K562 (cell line): Measurements from ENCODE around the gene WASF2. TPM values are rescaled to one million over a fixed set of nuclear protein-coding genes. Genes with fewer than 3 reads are reported as not detected.

Source experiments
- ASH1L ChIP-seq: fragments of 450-650 bp; IDR thresholded peaks from 2 replicates; pipeline ENCODE4 v1.6.1; 2018; ENCODE audit warnings: borderline replicate concordance, mild to moderate bottlenecking, low read depth; ENCODE audit not compliant: partially characterized antibody
- BDP1 ChIP-seq: IDR thresholded peaks from 3 replicates; pipeline ENCODE4 v1.6.1; 2011; ENCODE audit not compliant: insufficient read length, insufficient read depth
- BMI1 ChIP-seq: fragments of 150-350 bp; IDR thresholded peaks from 2 replicates; pipeline ENCODE4 v1.6.1; 2014; ENCODE audit warnings: low read length
- CHD2 ChIP-seq: IDR thresholded peaks from 2 replicates; pipeline ENCODE4 v1.6.1; 2011; ENCODE audit warnings: low read depth, low read length
- E2F4 ChIP-seq: sonication (generic); formaldehyde crosslinking; IDR thresholded peaks from 2 replicates; pipeline ENCODE4 v1.8.0; 2022; ENCODE audit warnings: mild to moderate bottlenecking, low read depth, missing genetic modification reagents
- GABPB1 ChIP-seq: sonication (generic); formaldehyde crosslinking; IDR thresholded peaks from 2 replicates; pipeline ENCODE4 v1.8.0; 2022; ENCODE audit warnings: mild to moderate bottlenecking, missing genetic modification reagents
- NFE2L1 ChIP-seq: fragments of 450-650 bp; IDR thresholded peaks from 2 replicates; pipeline ENCODE4 v1.6.1; 2016; ENCODE audit warnings: missing genetic modification characterization, low read depth, mild to moderate bottlenecking, missing compliant biosample characterization, moderate library complexity, borderline replicate concordance
- RFX1 ChIP-seq: fragments of 450-650 bp; IDR thresholded peaks from 2 replicates; pipeline ENCODE4 v1.6.1; 2016; ENCODE audit warnings: mild to moderate bottlenecking, moderate library complexity
- SIX5 ChIP-seq, 2 experiments: IDR thresholded peaks; 2 replicates each; pipeline ENCODE4 v1.6.1; 2011; ENCODE audit warnings: low read length in 2 of 2, borderline replicate concordance in 1 of 2, low read depth in 1 of 2, mild to moderate bottlenecking in 1 of 2, moderate library complexity in 1 of 2; ENCODE audit not compliant: insufficient read depth in 1 of 2
- SLC30A9 ChIP-seq: fragments of 250-450 bp; sonication (Bioruptor Pico); IDR thresholded peaks from 2 replicates; pipeline ENCODE4 v1.8.0; 2022; ENCODE audit warnings: mild to moderate bottlenecking, moderate library complexity
- VEZF1 ChIP-seq: fragments of 200-800 bp; sonication (Bioruptor generic); IDR thresholded peaks from 2 replicates; pipeline ENCODE4 v1.6.1; 2017; ENCODE audit warnings: missing genetic modification characterization, missing compliant biosample characterization
- WHSC1 ChIP-seq: IDR thresholded peaks from one replicate; pipeline ENCODE4 v1.6.1; 2012; ENCODE audit warnings: low read length, control low read depth, inconsistent platforms
- ZNF436 ChIP-seq: fragments of 250-450, 450-650 bp; sonication (Bioruptor Pico); formaldehyde crosslinking; IDR thresholded peaks from 2 replicates; pipeline ENCODE4 v1.7.0; 2020; ENCODE audit warnings: mild to moderate bottlenecking
- ZNF445 ChIP-seq: fragments of 250-450 bp; sonication (Bioruptor Pico); IDR thresholded peaks from 2 replicates; pipeline ENCODE4 v1.4.0; 2020; ENCODE audit warnings: low read depth, mild to moderate bottlenecking, moderate library complexity
- polyA plus RNA-seq, 8 experiments: library from polyadenylated mRNA; depleted of rRNA in 4 of 8; stranded (reverse) in 5 of 8; unstranded in 3 of 8; fragments of >200 nt; fragmentation: Nextera tagmentation in 2 of 8; fragmentation: Illumina TruSeq in 1 of 8; extraction: Ambion mirVana in 2 of 8; extraction: Trizol in 1 of 8; gene quantifications; 2 replicates each; pipeline versions ENCODE4 v1.2.1 to v1.2.3, GENCODE V29; 2011 to 2014; ENCODE audit warnings: inconsistent platforms in 1 of 8, missing spikeins in 1 of 8
- total RNA-seq, 7 experiments: library from RNA; depleted of rRNA in 6 of 7; stranded (reverse); fragments of >200 nt in 6 of 7; fragmentation: Illumina TruSeq in 2 of 7; extraction: Trizol in 2 of 7; gene quantifications; 2 replicates each; pipeline versions ENCODE4 v1.2.1 to v1.2.3, GENCODE V29; 2011 to 2021; ENCODE audit warnings: low replicate concordance in 1 of 7
- TF ChIP-seq, protein P1 (sequence below), 2 experiments: fragments of 450-650 bp; IDR thresholded peaks; 2 replicates each; pipeline ENCODE4 v1.6.1; 2016
- TF ChIP-seq, protein P2 (sequence below), 3 experiments: fragments of 200-800 bp in 1 of 3; fragments of 250-450 bp in 1 of 3; fragments of 450-650 bp in 1 of 3; sonication (Bioruptor Pico) in 1 of 3; sonication (Bioruptor generic) in 1 of 3; formaldehyde crosslinking in 1 of 3; IDR thresholded peaks; 2 replicates each; pipeline versions ENCODE4 v1.6.1 to v1.8.0; 2016 to 2022; ENCODE audit warnings: mild to moderate bottlenecking in 2 of 3, missing genetic modification characterization in 2 of 3, missing compliant biosample characterization in 1 of 3, moderate library complexity in 1 of 3
- TF ChIP-seq, protein P3 (sequence below): fragments of 250-450 bp; sonication (Bioruptor Pico); IDR thresholded peaks from 2 replicates; pipeline ENCODE4 v1.4.0; 2020; ENCODE audit warnings: mild to moderate bottlenecking, moderate library complexity, borderline replicate concordance

Gene WASF2
- total and polyA plus RNA-seq, 9 of the 15 experiments (the other 6 are each of a cell fraction or from before 2014, with no cell fraction given), result 8.2 to 163 (median 31.2) TPM

GRCh38 chr1:27527223-27527889, 37.4 kb upstream of the WASF2 start (continued):
- peak; percentile 82 for TF ChIP-seq VEZF1
- TF ChIP-seq, protein P1, sequence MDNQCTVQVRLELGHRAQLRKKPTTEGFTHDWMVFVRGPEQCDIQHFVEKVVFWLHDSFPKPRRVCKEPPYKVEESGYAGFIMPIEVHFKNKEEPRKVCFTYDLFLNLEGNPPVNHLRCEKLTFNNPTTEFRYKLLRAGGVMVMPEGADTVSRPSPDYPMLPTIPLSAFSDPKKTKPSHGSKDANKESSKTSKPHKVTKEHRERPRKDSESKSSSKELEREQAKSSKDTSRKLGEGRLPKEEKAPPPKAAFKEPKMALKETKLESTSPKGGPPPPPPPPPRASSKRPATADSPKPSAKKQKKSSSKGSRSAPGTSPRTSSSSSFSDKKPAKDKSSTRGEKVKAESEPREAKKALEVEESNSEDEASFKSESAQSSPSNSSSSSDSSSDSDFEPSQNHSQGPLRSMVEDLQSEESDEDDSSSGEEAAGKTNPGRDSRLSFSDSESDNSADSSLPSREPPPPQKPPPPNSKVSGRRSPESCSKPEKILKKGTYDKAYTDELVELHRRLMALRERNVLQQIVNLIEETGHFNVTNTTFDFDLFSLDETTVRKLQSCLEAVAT (IDR thresholded peaks at IDR 0.05), result no peak
- TF ChIP-seq, protein P2, sequence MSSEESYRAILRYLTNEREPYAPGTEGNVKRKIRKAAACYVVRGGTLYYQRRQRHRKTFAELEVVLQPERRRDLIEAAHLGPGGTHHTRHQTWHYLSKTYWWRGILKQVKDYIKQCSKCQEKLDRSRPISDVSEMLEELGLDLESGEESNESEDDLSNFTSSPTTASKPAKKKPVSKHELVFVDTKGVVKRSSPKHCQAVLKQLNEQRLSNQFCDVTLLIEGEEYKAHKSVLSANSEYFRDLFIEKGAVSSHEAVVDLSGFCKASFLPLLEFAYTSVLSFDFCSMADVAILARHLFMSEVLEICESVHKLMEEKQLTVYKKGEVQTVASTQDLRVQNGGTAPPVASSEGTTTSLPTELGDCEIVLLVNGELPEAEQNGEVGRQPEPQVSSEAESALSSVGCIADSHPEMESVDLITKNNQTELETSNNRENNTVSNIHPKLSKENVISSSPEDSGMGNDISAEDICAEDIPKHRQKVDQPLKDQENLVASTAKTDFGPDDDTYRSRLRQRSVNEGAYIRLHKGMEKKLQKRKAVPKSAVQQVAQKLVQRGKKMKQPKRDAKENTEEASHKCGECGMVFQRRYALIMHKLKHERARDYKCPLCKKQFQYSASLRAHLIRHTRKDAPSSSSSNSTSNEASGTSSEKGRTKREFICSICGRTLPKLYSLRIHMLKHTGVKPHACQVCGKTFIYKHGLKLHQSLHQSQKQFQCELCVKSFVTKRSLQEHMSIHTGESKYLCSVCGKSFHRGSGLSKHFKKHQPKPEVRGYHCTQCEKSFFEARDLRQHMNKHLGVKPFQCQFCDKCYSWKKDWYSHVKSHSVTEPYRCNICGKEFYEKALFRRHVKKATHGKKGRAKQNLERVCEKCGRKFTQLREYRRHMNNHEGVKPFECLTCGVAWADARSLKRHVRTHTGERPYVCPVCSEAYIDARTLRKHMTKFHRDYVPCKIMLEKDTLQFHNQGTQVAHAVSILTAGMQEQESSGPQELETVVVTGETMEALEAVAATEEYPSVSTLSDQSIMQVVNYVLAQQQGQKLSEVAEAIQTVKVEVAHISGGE (CRISPR knock-in tag; IDR thresholded peaks at IDR 0.05), result no peak
- no peak for TF ChIP-seq NFE2L1 (tag)
- TF ChIP-seq E2F4, result no peak
- TF ChIP-seq BDP1, result no peak
- TF ChIP-seq SIX5 (IDR thresholded peaks at IDR 0.05; ENCODE audit: borderline replicate concordance in 1 of 2, insufficient read depth in 1 of 2, low read depth in 1 of 2, low read length in 2 of 2), result no peak
- TF ChIP-seq WHSC1, result no peak
- TF ChIP-seq BMI1, result peak; percentile 49; the same call in 1 of the 2 replicates
- TF ChIP-seq CHD2, result no peak
- TF ChIP-seq, protein P3, sequence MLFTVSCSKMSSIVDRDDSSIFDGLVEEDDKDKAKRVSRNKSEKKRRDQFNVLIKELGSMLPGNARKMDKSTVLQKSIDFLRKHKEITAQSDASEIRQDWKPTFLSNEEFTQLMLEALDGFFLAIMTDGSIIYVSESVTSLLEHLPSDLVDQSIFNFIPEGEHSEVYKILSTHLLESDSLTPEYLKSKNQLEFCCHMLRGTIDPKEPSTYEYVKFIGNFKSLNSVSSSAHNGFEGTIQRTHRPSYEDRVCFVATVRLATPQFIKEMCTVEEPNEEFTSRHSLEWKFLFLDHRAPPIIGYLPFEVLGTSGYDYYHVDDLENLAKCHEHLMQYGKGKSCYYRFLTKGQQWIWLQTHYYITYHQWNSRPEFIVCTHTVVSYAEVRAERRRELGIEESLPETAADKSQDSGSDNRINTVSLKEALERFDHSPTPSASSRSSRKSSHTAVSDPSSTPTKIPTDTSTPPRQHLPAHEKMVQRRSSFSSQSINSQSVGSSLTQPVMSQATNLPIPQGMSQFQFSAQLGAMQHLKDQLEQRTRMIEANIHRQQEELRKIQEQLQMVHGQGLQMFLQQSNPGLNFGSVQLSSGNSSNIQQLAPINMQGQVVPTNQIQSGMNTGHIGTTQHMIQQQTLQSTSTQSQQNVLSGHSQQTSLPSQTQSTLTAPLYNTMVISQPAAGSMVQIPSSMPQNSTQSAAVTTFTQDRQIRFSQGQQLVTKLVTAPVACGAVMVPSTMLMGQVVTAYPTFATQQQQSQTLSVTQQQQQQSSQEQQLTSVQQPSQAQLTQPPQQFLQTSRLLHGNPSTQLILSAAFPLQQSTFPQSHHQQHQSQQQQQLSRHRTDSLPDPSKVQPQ (CRISPR knock-in tag), result no peak
- TF ChIP-seq SLC30A9 (CRISPR knock-in tag), result no peak
- peak; percentile 100 for TF ChIP-seq RFX1
- no peak for TF ChIP-seq ZNF436
- no peak for TF ChIP-seq ASH1L
- no peak for TF ChIP-seq ZNF445
- peak; percentile 44; the same call in 1 of the 2 replicates for TF ChIP-seq GABPB1
